PC-3 (cell line): Measurements from ENCODE around the gene RND1. TPM values are rescaled to one million over a fixed set of nuclear protein-coding genes. Genes with fewer than 3 reads are reported as not detected.

Source experiments
- ATAC-seq: fragments of 200-7000 bp; cut with Tn5 transposase; 2 replicates; pipeline ENCODE4 v1.9.1; 2020; ENCODE audit warnings: mild to moderate bottlenecking, moderate library complexity
- BruUV-seq: library from RNA; stranded (reverse); fragments of 400-500 nt; replicated peaks from 2 replicates; lab custom pipeline; 2021; lab: Mats Ljungman, UMichigan
- CTCF ChIA-PET: fragments of 300-600 bp; sonication (Branson Sonifier 250); formaldehyde crosslinking; loops from one replicate; lab custom pipeline; 2022; ENCODE audit warnings: antibody characterized with exemption; lab: Charles Lee
- POLR2A ChIA-PET: fragments of 300-600 bp; sonication (Branson Sonifier 250); formaldehyde crosslinking; loops from one replicate; lab custom pipeline; 2022; ENCODE audit warnings: antibody characterized with exemption; ENCODE audit not compliant: unreplicated experiment; lab: Charles Lee
- DNase-seq: peaks from one replicate; pipeline ENCODE4 v3.0.0-alpha.2; 2015
- H2AFZ ChIP-seq: fragments of 300-600 bp; sonication (generic); 2 replicates; pipeline ENCODE4 v1.6.0; 2016; ENCODE audit warnings: antibody characterized with exemption, low read length
- H3F3A ChIP-seq: fragments of 300-600 bp; sonication (generic); one replicate; pipeline ENCODE4 v1.6.0; 2017; ENCODE audit warnings: antibody characterized with exemption, low read length, control low read depth, mild to moderate bottlenecking; ENCODE audit not compliant: unreplicated experiment
- H3K27ac ChIP-seq: fragments of 300-600 bp; sonication (generic); 2 replicates; pipeline ENCODE4 v1.5.1; 2016; ENCODE audit warnings: mild to moderate bottlenecking, low read length
- H3K27me3 ChIP-seq: fragments of 300-600 bp; sonication (generic); 2 replicates; pipeline ENCODE4 v1.6.1; 2016; ENCODE audit warnings: low read length, mixed read lengths
- H3K36me3 ChIP-seq: fragments of 300-600 bp; sonication (generic); 2 replicates; pipeline ENCODE4 v1.6.1; 2016; ENCODE audit warnings: low read depth, mixed run types, low read length, mixed read lengths
- H3K4me1 ChIP-seq: fragments of 300-600 bp; sonication (generic); 2 replicates; pipeline ENCODE4 v1.5.1; 2016; ENCODE audit warnings: low read length; ENCODE audit not compliant: insufficient read depth
- H3K4me2 ChIP-seq: fragments of 300-600 bp; sonication (generic); 2 replicates; pipeline ENCODE4 v1.6.0; 2016; ENCODE audit warnings: low read length
- H3K4me3 ChIP-seq: fragments of 300-600 bp; sonication (generic); 2 replicates; pipeline ENCODE4 v1.5.1; 2016; ENCODE audit warnings: mild to moderate bottlenecking, low read length, mixed read lengths
- H3K79me2 ChIP-seq: fragments of 300-600 bp; sonication (generic); 2 replicates; pipeline ENCODE4 v1.6.1; 2017; ENCODE audit warnings: low read length, mixed read lengths
- H3K9ac ChIP-seq: fragments of 300-600 bp; sonication (generic); 2 replicates; pipeline ENCODE4 v1.6.0; 2016; ENCODE audit warnings: mild to moderate bottlenecking, low read length
- H3K9me2 ChIP-seq: fragments of 300-600 bp; sonication (generic); replicated peaks from 2 replicates; pipeline ENCODE4 v1.6.1; 2016; ENCODE audit warnings: mixed run types, low read length, mixed read lengths
- H3K9me3 ChIP-seq: fragments of 300-600 bp; sonication (generic); 2 replicates; pipeline ENCODE4 v1.6.1; 2016; ENCODE audit warnings: low read length, mixed read lengths
- H4K20me1 ChIP-seq: fragments of 300-600 bp; sonication (generic); 2 replicates; pipeline ENCODE4 v1.6.1; 2016; ENCODE audit warnings: low read length, mixed read lengths
- EZH2 ChIP-seq: fragments of 300-600 bp; sonication (generic); IDR thresholded peaks from one replicate; pipeline ENCODE4 v1.6.1; 2017; ENCODE audit warnings: antibody characterized with exemption, mild to moderate bottlenecking, low read length; ENCODE audit not compliant: unreplicated experiment
- EZH2phosphoT487 ChIP-seq: fragments of 300-600 bp; sonication (generic); IDR thresholded peaks from 2 replicates; pipeline ENCODE4 v1.6.1; 2018; ENCODE audit warnings: mild to moderate bottlenecking, antibody characterized with exemption, low read length, borderline replicate concordance
- intact Hi-C: fragments of 100-400 bp; cut with micrococcal nuclease; formaldehyde crosslinking; loops from 2 replicates; pipeline ENCODE4 v1.9.0; 2023
- total RNA-seq: library from RNA; depleted of rRNA; stranded (reverse); fragments of >200 nt; gene quantifications from 2 replicates; pipeline ENCODE4 v1.2.3, GENCODE V29; 2014
- TF ChIP-seq, protein P1 (sequence below): fragments of 300-600 bp; sonication (generic); conservative IDR thresholded peaks from 2 replicates; pipeline ENCODE4 v1.5.1; 2017; ENCODE audit warnings: antibody characterized with exemption, low read depth, mild to moderate bottlenecking, low read length

The RND1 gene
- total RNA-seq, 1 experiment from 2014 or later = 8.3 TPM

DNA sequence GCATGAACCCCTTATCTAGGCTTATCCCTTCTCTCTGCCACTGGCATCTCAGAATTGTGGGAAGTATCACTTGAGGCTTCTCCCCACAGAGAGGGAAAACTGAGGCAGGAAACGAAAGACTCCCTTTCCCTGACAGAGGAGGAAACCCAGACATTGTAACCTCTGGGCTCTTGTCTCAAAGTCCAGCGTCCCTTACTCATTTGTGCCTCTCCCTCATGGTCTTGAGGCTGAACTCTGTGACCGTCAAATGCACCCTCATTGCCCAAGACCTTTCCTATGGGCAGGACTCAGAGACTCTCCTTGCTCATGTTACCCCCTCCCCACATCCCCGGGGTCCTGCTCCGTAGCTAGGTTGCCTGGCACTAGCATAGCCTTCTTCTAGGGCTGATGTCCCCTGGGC is 43.5 kb downstream of the RND1 start:
- BruUV-seq = no TSS peak
- no peak for DNase-seq
- TF ChIP-seq EZH2phosphoT487 (no peak), EZH2 (no peak)
- TF ChIP-seq, protein P1, sequence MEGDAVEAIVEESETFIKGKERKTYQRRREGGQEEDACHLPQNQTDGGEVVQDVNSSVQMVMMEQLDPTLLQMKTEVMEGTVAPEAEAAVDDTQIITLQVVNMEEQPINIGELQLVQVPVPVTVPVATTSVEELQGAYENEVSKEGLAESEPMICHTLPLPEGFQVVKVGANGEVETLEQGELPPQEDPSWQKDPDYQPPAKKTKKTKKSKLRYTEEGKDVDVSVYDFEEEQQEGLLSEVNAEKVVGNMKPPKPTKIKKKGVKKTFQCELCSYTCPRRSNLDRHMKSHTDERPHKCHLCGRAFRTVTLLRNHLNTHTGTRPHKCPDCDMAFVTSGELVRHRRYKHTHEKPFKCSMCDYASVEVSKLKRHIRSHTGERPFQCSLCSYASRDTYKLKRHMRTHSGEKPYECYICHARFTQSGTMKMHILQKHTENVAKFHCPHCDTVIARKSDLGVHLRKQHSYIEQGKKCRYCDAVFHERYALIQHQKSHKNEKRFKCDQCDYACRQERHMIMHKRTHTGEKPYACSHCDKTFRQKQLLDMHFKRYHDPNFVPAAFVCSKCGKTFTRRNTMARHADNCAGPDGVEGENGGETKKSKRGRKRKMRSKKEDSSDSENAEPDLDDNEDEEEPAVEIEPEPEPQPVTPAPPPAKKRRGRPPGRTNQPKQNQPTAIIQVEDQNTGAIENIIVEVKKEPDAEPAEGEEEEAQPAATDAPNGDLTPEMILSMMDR = no peak
- Histone ChIP-seq H3K36me3 (no peaks in the 10 kb centered on the region), H3K9me3 (no peaks in the 10 kb centered on the region), H2AFZ (no peak overlapping the region), H3K4me3 (no peak overlapping the region), H3K9me2 (no peaks in the 10 kb centered on the region), H4K20me1 (no peaks in the 10 kb centered on the region), H3K27me3 (no peaks in the 10 kb centered on the region), H3F3A (no peaks in the 10 kb centered on the region), H3K27ac (no peak overlapping the region), H3K4me2 (no peak overlapping the region), H3K4me1 (no peaks in the 10 kb centered on the region), H3K79me2 (no peaks in the 10 kb centered on the region), H3K9ac (no peak overlapping the region)
- intact Hi-C loops = no loop called here
- ChIA-PET POLR2A (no interaction called here), CTCF (no interaction called here)
- no peak for ATAC-seq

DNA sequence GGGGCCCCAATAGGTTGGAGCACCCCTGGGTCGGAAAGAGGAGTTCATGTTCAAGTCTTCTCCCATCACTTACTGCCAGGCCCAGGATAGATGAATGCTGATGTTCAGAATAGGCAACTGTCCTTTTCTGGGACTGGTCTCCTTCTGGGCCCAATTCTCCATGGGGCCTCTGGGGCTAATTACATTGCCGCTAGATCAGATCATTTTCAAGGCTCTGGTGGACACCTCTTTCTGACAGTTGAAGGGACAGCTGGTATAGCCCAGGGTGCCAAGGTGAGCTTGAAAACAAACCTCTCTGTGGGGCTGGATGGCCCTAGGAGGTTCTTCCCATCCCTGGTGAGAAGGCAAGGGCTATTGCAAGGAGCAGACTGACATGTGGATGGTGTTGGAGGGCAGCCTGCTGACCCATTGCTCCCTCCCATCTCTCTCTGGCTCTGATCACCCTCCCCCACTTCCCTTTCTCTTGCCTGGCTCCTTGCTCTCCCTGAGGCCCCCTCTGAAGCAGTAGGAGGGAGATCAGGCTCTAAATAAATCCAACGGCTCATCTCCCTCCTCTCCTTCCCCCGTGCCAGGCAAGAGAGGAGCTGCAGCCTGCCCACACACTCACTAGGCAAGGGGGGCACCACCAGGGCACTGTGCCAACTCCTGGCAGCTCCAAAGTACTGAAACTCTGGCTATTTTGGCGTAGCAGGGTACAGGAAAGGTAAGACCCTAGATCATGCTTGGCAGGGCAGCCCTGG is 45.5 kb downstream of the RND1 start:
- CTCF ChIA-PET = no interaction called here
- H3F3A ChIP-seq = no peaks in the 10 kb centered on the region
- no peaks in the 10 kb centered on the region for H3K9me3 ChIP-seq
- ATAC-seq (no peak), DNase-seq (no peak)
- BruUV-seq = no TSS peak
- no peak overlapping the region for H2AFZ ChIP-seq
- no peaks in the 10 kb centered on the region for H3K36me3 ChIP-seq
- no peak overlapping the region for H3K4me2 ChIP-seq
- H3K27ac ChIP-seq = no peak overlapping the region
- H4K20me1 ChIP-seq = no peaks in the 10 kb centered on the region
- no peak overlapping the region for H3K4me3 ChIP-seq
- H3K4me1 ChIP-seq = peaks cover 15% of the 10 kb centered on the region
- TF ChIP-seq, protein P1 = no peak
- TF ChIP-seq EZH2 (no peak), EZH2phosphoT487 (no peak)
- no peak overlapping the region for H3K9ac ChIP-seq
- H3K79me2 ChIP-seq = no peaks in the 10 kb centered on the region
- no peaks in the 10 kb centered on the region for H3K9me2 ChIP-seq
- intact Hi-C loops = no loop called here
- no peaks in the 10 kb centered on the region for H3K27me3 ChIP-seq
- POLR2A ChIA-PET = no interaction called here
